Fibroblast of the conjunctiva (primary cell): ENCODE results near the gene PITPNC1.
"Not testable (repeated sequence)": the region's sequence is repeated elsewhere in the genome, so short reads cannot be mapped to it uniquely, and the experiment has no call there.

Experiments used
- DNase-seq: peaks from one replicate; pipeline ENCODE4 v3.0.0-alpha.2; 2010; ENCODE audit warnings: low read depth

The PITPNC1 gene

GRCh38 chr17:67376737-67377487 lies at the start of gene PITPNC1:
Gene PITPNC1, plus strand, starts transcription at chr17:67377281.
- peak; percentile 65 for DNase-seq

- DNase-seq = no peak
Measured at GRCh38 chr17:67328026-67328425, 49.1 kb upstream of the PITPNC1 start.

GRCh38 chr17:67331381-67332161 lies 45.5 kb upstream of the PITPNC1 start:
- not testable (repeated sequence) for DNase-seq

- DNase-seq = not testable (repeated sequence)
Measured at GRCh38 chr17:67332162-67332508, 44.9 kb upstream of the PITPNC1 start.

DNA sequence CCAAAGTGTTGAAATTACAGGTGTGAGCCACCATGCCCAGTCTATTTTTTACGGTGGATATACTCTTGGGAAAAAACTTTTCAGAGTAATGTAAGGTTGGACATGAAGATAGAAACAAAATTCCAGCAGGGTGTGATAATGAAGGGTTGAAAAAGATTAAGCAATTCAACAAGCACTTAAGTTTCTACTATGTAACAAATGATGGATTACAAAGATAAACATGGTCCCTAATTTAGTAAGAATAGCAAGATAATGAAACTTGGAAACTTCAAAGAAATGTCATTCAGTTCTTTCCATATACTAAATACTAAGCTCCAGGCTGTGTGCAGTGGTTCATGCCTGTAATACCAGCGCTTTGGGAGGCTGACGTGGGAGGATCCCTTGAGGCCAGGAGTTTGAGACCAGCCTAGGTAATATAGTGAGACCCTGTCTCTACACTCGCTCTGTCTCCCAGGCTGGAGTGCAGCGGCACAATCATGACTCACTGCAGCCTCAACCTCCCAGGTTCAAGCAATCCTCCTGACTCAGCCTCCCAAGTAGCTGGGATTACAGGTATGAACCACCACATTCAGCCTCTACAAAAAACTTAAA lies 41.7 kb upstream of the PITPNC1 start:
- no peak for DNase-seq

- no peak for DNase-seq
Measured at GRCh38 chr17:67336859-67337258, 40.2 kb upstream of the PITPNC1 start.

- not testable (repeated sequence) for DNase-seq
Measured at GRCh38 chr17:67338353-67338752, 38.7 kb upstream of the PITPNC1 start.

- DNase-seq = no peak
Measured at GRCh38 chr17:67343237-67343636, 33.8 kb upstream of the PITPNC1 start.

GRCh38 chr17:67347826-67348225 lies 29.3 kb upstream of the PITPNC1 start:
- DNase-seq = no peak

DNA sequence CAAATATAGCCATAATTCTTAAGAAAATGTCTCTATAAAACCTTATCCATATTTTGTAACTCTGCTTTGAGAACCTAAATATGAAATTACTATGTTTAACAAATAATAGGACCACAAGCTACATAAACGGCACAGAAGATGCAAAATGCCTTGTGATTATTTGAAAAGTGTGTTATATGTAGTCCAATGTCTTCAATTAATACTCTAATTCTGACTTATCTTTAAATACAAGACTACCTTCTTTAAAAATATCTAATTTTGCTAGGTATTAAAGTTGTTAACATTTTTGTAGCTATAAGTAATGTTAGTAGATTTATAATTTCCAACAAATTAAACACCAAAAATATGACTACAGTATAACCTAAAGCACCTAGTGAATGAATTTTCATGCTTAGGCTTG lies 27.7 kb upstream of the PITPNC1 start:
- DNase-seq = no peak

DNA sequence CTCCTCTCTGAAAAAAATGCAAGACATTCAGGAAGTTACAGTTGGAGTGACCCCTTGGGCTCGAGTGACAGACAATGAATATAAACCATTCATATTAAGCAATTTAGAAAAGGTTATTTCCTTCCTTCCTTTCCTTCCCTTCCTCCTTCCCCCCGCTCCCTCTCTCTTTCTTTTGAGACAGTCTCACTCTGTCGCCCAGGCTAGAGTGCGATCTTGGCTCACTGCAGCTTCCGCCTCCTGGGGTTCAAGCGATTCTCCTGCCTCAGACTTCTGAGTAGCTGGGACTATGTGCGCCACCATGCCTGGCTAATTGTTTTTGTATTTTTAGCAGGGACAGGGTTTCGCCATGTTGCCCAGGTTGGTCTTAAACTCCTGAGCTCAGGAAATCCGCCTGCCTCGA lies 23.9 kb upstream of the PITPNC1 start:
- DNase-seq = no peak

- DNase-seq = no peak
Measured at GRCh38 chr17:67353929-67354574, 23.0 kb upstream of the PITPNC1 start.

DNA sequence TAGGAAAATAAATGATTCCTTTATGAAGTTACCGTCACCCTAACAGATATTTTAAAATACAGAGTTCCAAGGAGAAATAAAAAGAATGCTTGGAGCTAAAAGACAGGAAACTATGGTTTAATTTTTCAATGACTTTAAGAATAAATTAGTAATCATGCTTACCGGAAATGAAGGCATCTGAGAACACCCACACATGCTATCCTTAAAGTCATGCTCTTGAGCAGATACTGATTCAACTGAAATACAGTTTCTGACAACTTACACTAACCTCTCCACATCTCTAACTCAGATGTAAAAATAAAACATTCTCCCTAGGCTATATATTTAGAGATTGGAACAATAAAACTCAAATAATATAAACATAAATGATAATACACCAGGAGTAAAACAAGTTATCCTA lies 18.5 kb upstream of the PITPNC1 start:
- DNase-seq = no peak

DNA sequence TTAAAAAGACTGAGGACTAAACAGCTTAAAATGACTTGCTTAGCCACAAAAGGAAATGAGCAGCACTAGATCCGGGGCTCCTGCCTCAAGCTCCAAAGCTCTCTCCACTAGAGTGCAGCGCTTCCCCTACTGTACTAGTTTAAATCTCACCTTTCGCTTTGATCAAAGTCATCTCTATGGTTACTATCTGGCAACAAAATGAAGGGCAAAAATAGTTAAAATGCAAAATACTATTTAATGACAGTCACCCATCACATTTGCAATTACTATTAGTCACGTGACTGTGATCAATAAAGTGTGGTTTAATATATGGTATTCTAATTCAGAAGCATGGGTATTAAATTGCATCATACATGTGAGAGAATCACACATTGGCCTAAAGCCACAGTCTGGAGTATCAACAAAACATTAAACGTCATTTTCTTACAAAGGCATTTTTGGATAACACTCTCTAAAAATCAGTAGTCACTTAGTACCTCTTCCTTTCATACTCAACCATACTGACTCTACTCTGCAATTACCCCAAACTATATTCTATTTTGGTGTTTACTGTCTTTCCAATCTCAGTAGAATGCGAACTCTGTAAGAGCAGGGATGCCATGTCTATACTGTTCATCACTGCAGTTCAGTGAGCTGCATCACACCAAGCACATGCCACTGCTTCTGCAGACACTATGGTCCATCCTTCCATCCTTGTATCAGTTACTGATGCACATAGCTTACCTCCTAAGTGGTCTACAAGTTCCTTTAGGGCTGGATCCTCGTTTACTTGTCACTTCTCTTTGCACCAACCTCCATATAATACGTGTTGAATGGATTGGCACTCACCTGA lies 16.9 kb upstream of the PITPNC1 start:
- DNase-seq = no peak

GRCh38 chr17:67360880-67361279 lies 16.2 kb upstream of the PITPNC1 start:
- no peak for DNase-seq

DNA sequence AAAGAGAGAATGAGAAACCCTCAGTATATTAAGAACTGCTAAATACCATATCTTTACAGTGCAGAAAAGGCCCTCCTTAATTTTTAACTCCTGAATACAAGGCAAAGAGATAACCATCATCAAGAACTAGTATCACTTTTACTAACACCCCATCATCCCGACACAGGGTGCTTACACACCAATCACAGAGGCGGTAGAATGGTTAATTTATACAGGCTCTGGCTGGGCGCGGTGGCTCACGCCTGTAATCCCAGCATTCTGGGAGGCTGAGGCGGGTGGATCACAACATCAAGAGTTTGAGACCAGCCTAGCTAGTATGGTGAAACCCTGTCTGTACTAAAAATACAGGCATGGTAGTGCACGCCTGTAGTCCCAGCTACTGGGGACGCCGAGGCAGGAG lies 14.9 kb upstream of the PITPNC1 start:
- DNase-seq = no peak

- DNase-seq = no peak
Measured at GRCh38 chr17:67364847-67365737, 12.0 kb upstream of the PITPNC1 start.

- DNase-seq = no peak
Measured at GRCh38 chr17:67365738-67366192, 11.3 kb upstream of the PITPNC1 start.

GRCh38 chr17:67366193-67367157 lies 10.6 kb upstream of the PITPNC1 start, which contains the start of gene PSMD12:
Gene PSMD12, minus strand, starts transcription at chr17:67366577. Its CDS starts 58 bp downstream, at chr17:67366519.
- DNase-seq = peak; percentile 74
